Kidney (tissue), 14 donors: ENCODE measurements around the gene ZFPL1. TPM values are rescaled to one million over a fixed set of nuclear protein-coding genes. Genes with fewer than 3 reads are reported as not detected.

Experiments used
- DNase-seq, 5 donors: peaks; one replicate each; pipeline ENCODE4 v3.0.0-alpha.2; 2013 to 2020
- FAIRE-seq: peaks from 2 replicates; lab custom pipeline; 2012; peaks lifted over from hg19 to GRCh38; lab: Jason Lieb, UNC
- H3K27ac ChIP-seq, 2 donors: one replicate each; pipeline ENCODE4 v1.7.0; 2013; ENCODE audit warnings: low read depth in 2 of 2, low read length in 2 of 2, inconsistent platforms in 1 of 2
- H3K27me3 ChIP-seq: one replicate; pipeline ENCODE4 v1.7.1; 2013; ENCODE audit warnings: low read length, inconsistent platforms; ENCODE audit not compliant: control insufficient read depth, insufficient read depth
- H3K36me3 ChIP-seq, 3 donors: one replicate each; pipeline versions ENCODE4 v1.7.0 to v1.7.1; 2013; ENCODE audit warnings: low read length in 3 of 3, control low read depth in 1 of 3, inconsistent platforms in 1 of 3; ENCODE audit not compliant: insufficient read depth in 3 of 3, control insufficient read depth in 2 of 3
- H3K4me1 ChIP-seq, 3 donors: one replicate each; pipeline versions ENCODE4 v1.7.0 to v1.7.1; 2013; ENCODE audit warnings: low read length in 3 of 3, inconsistent platforms in 1 of 3, low read depth in 1 of 3; ENCODE audit not compliant: control insufficient read depth in 2 of 3, insufficient read depth in 2 of 3
- H3K4me3 ChIP-seq, 3 donors: one replicate each; pipeline versions ENCODE4 v1.7.0 to v1.8.1; 2013; ENCODE audit warnings: low read length in 3 of 3, control low read depth in 1 of 3, inconsistent platforms in 1 of 3
- H3K9ac ChIP-seq, 3 donors: one replicate each; pipeline versions ENCODE4 v1.7.0 to v1.7.1; 2013; ENCODE audit warnings: low read length in 3 of 3, control low read depth in 1 of 3, inconsistent platforms in 1 of 3
- H3K9me3 ChIP-seq, 3 donors: one replicate each; pipeline versions ENCODE4 v1.7.0 to v1.7.1; 2013; ENCODE audit warnings: low read length in 3 of 3, control low read depth in 1 of 3, inconsistent platforms in 1 of 3; ENCODE audit not compliant: control insufficient read depth in 2 of 3, insufficient read depth in 1 of 3
- intact Hi-C: fragments of 100-400 bp; cut with DNase I; formaldehyde crosslinking; loops from one replicate; pipeline ENCODE4 v1.11.1; 2022
- polyA plus RNA-seq: library from polyadenylated mRNA; stranded (reverse); fragments of 350-450 nt; fragmentation: Illumina TruSeq; extraction: RNeasy Lipid Tissue Mini Kit (QIAGEN cat#74804); gene quantifications from one replicate; pipeline ENCODE4 v1.2.3, GENCODE V29; 2014; ENCODE audit warnings: low read depth, low replicate concordance; ENCODE audit not compliant: insufficient read depth
- total RNA-seq: library from RNA; stranded (reverse); fragmentation: NEBNext Ultra II Directional; extraction: Animal tissue kit (Norgen Biotek cat#: 25700); gene quantifications from one replicate; pipeline ENCODE4 v1.2.1, GENCODE V29; 2021
- TF ChIP-seq, protein P1 (sequence below): IDR thresholded peaks from 3 replicates; pipeline ENCODE4 v1.5.1; 2012; ENCODE audit warnings: mild to moderate bottlenecking, moderate library complexity, borderline replicate concordance; ENCODE audit not compliant: insufficient read depth; ENCODE audit errors: extremely low read depth
- donor health status: control.
- donor health status: control.
- donor health status: control.
- donor health status: control.
- donor health status: control.
- donor health status: DM: yes; HTN: yes; CAD: no.
- donor health status: Normal renal cell carcinoma (clear cell type).

ZFPL1 gene
- total and polyA plus RNA-seq, 2 donors from 2014 or later = 31.4 to 43.1 TPM

DNA sequence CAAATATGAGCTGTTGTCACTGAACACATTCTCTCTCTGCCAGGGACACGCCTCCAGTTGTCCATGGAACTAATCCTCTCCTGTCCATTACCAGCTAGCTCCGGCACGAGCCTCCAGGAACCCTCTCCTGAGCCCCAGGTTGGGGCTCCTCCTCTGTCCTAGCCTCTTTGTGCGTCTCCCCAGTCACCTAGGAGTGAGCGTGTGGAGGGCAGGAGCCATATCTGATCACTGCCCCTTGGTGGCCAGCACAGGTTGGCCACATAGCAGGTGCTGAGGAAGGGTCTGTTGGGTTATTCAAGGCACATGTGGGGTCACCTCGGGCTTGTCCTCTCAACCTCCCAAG lies 47.8 kb downstream of the ZFPL1 start:
- DNase-seq (peak in 1 of 5 donors; percentile 6), FAIRE-seq (no peak)
- Histone ChIP-seq H3K9ac (no peak overlapping the region), H3K27me3 (no peaks in the 10 kb centered on the region), H3K9me3 (no peaks in the 10 kb centered on the region), H3K4me3 (no peak overlapping the region), H3K36me3 (peaks cover 5 to 52% (median 18%) of the 10 kb centered on the region in 3 donors), H3K27ac (no peak overlapping the region), H3K4me1 (peaks cover 3 to 22% (median 15%) of the 10 kb centered on the region in 3 donors)
- intact Hi-C loops = no loop called here
- TF ChIP-seq, protein P1, sequence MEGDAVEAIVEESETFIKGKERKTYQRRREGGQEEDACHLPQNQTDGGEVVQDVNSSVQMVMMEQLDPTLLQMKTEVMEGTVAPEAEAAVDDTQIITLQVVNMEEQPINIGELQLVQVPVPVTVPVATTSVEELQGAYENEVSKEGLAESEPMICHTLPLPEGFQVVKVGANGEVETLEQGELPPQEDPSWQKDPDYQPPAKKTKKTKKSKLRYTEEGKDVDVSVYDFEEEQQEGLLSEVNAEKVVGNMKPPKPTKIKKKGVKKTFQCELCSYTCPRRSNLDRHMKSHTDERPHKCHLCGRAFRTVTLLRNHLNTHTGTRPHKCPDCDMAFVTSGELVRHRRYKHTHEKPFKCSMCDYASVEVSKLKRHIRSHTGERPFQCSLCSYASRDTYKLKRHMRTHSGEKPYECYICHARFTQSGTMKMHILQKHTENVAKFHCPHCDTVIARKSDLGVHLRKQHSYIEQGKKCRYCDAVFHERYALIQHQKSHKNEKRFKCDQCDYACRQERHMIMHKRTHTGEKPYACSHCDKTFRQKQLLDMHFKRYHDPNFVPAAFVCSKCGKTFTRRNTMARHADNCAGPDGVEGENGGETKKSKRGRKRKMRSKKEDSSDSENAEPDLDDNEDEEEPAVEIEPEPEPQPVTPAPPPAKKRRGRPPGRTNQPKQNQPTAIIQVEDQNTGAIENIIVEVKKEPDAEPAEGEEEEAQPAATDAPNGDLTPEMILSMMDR = no peak

DNA sequence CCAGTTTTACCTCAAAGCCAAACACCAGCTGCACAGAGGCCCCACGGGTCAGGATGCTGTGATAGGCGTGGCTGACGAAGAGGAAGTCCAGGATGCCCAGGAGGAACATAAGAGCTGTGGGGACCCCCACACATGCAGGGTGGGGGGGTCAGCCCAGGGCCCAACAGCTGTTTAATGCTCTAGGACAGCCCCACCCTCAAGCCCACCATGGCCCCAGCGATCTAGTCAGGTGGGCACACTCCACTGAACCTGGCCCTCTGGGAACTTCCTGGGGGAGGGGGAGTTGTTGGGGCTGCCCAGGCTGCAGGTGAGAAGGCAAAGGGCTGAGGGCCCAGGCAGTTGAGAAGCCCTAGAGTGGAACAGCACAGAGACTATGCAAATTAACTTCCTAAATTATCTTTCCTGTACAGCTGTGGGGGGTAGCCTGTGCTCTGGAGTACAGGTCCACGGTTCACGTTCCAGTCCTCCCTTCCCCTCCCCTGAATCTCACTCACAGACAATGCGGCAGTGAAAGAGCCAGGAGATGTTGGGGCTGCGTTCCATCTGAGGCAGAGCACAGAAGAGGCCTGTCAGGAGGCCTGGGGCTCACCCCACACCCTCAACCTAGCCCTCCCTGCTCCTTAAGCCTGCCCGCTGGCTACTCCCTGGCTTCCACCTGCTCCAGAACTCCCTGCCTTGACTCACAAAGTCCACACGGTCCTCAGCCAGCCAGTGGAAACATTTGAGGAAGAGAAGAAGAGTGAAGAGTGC lies 48.4 kb downstream of the ZFPL1 start:
- no peaks in the 10 kb centered on the region for H3K9me3 ChIP-seq
- H3K36me3 ChIP-seq = peaks cover 5 to 46% (median 18%) of the 10 kb centered on the region in 3 donors
- peak in 2 of 5 donors; percentile 4 to 73 for DNase-seq
- intact Hi-C loops = no loop called here
- peak overlapping the region in 1 of 3 donors; percentile 99 for H3K9ac ChIP-seq
- FAIRE-seq = no peak
- no peak overlapping the region for H3K4me3 ChIP-seq
- no peak overlapping the region for H3K27ac ChIP-seq
- peaks cover 3 to 22% (median 15%) of the 10 kb centered on the region in 3 donors for H3K4me1 ChIP-seq
- TF ChIP-seq, protein P1 = no peak
- H3K27me3 ChIP-seq = no peaks in the 10 kb centered on the region

DNA sequence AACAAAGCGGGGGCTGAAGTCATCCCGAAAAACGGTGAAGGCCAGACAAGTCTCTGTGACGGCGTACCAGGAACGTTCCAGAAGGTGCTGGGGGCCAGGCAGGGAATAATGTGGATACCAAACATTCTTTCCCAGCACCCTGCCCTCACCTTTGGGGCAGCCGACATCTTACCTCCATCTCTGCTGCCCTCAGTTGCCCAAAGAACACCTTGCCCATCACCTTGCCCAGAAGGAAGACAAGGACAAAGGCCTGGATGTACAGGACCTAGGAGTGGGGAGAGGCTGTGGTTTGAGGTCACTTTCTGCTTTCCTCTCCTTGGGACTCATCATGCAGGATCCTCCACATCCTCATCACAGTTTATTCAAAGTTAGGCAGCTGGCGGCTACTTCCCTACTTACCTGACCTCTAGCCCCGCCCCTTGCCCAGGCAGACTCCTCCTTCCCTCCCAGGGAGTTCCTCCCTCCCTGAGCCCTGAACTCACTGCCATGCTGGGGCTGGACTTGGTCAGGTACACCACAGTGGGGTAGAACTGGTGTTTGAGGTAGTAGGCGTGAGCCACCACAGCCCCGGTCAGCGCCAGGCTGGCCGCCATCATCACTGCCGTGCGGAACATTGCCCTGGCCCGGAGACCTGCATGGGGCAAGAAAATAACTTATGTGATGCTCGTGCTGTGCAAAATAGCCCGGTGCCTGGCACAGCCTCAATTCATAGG lies 49.1 kb downstream of the ZFPL1 start:
- no peaks in the 10 kb centered on the region for H3K9me3 ChIP-seq
- TF ChIP-seq, protein P1 = no peak
- no peaks in the 10 kb centered on the region for H3K27me3 ChIP-seq
- H3K9ac ChIP-seq = peak overlapping the region in 1 of 3 donors; percentile 99
- no peak for FAIRE-seq
- H3K4me1 ChIP-seq = peaks cover 3 to 22% (median 15%) of the 10 kb centered on the region in 3 donors
- H3K4me3 ChIP-seq = peak overlapping the region; percentile 85 to 94 (median 92)
- H3K36me3 ChIP-seq = peaks cover 5 to 41% (median 18%) of the 10 kb centered on the region in 3 donors
- DNase-seq = peak; percentile 31 to 90 (median 59)
- intact Hi-C loops = no loop called here
- H3K27ac ChIP-seq = peak overlapping the region in 1 of 2 donors; percentile 99
